ENCODE data around the gene GBX1. TPM values are rescaled to one million over a fixed set of nuclear protein-coding genes. Genes with fewer than 3 reads are reported as not detected.

The GBX1 gene
- total and polyA plus RNA-seq, 11 donors = 0.27 to 0.52 (median 0.34) TPM; not detected in 5

- H3K4me3 ChIP-seq = peak overlapping the region in 1 of 12 donors; percentile 51
- intact Hi-C loops (cut with DNase I) = no loop called here
- peak overlapping the region; percentile 11 to 96 (median 88) for H3K27ac ChIP-seq
- TF ChIP-seq, protein P1, sequence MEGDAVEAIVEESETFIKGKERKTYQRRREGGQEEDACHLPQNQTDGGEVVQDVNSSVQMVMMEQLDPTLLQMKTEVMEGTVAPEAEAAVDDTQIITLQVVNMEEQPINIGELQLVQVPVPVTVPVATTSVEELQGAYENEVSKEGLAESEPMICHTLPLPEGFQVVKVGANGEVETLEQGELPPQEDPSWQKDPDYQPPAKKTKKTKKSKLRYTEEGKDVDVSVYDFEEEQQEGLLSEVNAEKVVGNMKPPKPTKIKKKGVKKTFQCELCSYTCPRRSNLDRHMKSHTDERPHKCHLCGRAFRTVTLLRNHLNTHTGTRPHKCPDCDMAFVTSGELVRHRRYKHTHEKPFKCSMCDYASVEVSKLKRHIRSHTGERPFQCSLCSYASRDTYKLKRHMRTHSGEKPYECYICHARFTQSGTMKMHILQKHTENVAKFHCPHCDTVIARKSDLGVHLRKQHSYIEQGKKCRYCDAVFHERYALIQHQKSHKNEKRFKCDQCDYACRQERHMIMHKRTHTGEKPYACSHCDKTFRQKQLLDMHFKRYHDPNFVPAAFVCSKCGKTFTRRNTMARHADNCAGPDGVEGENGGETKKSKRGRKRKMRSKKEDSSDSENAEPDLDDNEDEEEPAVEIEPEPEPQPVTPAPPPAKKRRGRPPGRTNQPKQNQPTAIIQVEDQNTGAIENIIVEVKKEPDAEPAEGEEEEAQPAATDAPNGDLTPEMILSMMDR (IDR thresholded peaks at IDR 0.05) = no peak
- TF ChIP-seq POLR2A (IDR thresholded peaks at IDR 0.05) = no peak
- ATAC-seq = peak in 2 of 4 donors; percentile 7 to 8
- H3K9me3 ChIP-seq = no peaks in the 10 kb centered on the region
- peaks cover 0 to 22% (median 0%) of the 10 kb centered on the region in 12 donors for H3K4me1 ChIP-seq
- H3K27me3 ChIP-seq = no peaks in the 10 kb centered on the region
- 35 to 57% (median 43%) methylated on average over 4 to 5 of the region's 5 CpGs for WGBS, 4 donors
- no peaks in the 10 kb centered on the region for H3K36me3 ChIP-seq
- no peak for DNase-seq
These were observed 20.7 kb upstream of the GBX1 start for GRCh38 chr7:151188252-151188542.

- WGBS, 4 donors = 49 to 65% (median 54%) methylated on average over 12 to 22 of the region's 22 CpGs
- no peak for TF ChIP-seq POLR2A (IDR thresholded peaks at IDR 0.05)
- TF ChIP-seq, protein P1 (IDR thresholded peaks at IDR 0.05) = no peak
- Histone ChIP-seq H3K27me3 (no peaks in the 10 kb centered on the region), H3K4me1 (peaks cover 0 to 22% (median 0%) of the 10 kb centered on the region in 12 donors), H3K4me3 (peak overlapping the region; percentile 3 to 52 (median 40)), H3K9me3 (no peaks in the 10 kb centered on the region), H3K27ac (peak overlapping the region; percentile 28 to 96 (median 88)), H3K36me3 (no peaks in the 10 kb centered on the region)
- peak; percentile 84 to 92 (median 87) for ATAC-seq
- DNase-seq = peak; percentile 65 to 87 (median 71)
- intact Hi-C loops (cut with DNase I) = loop anchor here in 1 of 10 donors (2.0 kb wide), 1 partner anchor 45 kb away; the partner anchor contains the start of gene CHPF2
These were observed 20.1 kb upstream of the GBX1 start for GRCh38 chr7:151187409-151188251.

DNA sequence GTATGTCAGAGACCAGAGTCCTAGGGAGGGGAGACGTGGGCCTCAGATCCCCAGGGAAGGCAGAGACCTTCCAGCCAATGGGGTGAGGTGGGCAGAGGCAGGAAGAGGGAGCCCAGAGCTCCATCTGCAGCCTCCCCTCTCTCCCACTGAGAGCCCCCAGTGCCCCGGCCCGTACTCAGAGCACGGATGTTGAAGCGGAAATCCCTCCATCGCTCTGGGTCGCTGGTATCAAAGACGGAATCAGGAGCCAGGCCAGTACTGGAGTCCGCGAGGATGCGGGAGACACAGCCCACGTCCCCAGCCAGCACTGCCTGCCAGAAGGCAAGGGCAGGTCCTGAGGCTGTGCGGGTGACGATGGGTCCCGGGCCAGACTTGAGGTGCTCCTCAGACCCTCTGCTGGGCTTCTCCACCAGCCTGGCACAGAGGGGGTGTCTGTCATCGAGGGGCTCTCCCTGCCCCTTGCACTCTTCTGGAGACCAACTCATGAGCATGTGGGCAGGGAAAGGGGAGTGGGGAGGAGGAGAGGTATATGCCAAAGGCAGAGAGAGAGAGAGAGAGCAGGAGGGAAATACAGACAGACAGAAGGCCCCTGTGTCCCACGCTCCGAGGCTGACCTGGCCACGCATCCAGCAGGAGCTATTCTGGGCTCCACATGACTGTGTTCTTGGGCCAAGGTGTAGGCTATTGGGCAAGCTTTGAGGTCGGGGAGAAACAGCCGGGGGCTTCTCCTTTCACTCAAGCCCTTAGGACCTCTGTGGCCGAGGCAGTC is 19.3 kb upstream of the GBX1 start, which contains the start of gene ASB10:
Gene ASB10 (minus strand): TSS at position 611 of the 769 bp plus-strand sequence. CDS start 120 bp downstream, at position 491.
- peak within 1 kb of the TSS; percentile 28 to 96 (median 88) for H3K27ac ChIP-seq
- intact Hi-C loops (cut with DNase I) = loop anchor here in 1 of 10 donors (2.0 kb wide), 1 partner anchor 46 kb away; the partner anchor contains the start of gene CHPF2
- WGBS, 4 donors = 39 to 57% (median 46%) methylated on average over 17 to 22 of the region's 22 CpGs
- no peaks in the 10 kb centered on the region for H3K27me3 ChIP-seq
- ATAC-seq = peak; percentile 77 to 86 (median 85)
- H3K4me3 ChIP-seq = peak within 1 kb of the TSS; percentile 23 to 52 (median 40)
- TF ChIP-seq POLR2A (IDR thresholded peaks at IDR 0.05) = no peak
- TF ChIP-seq, protein P1 (IDR thresholded peaks at IDR 0.05) = no peak
- no peaks in the 10 kb centered on the region for H3K36me3 ChIP-seq
- no peaks in the 10 kb centered on the region for H3K9me3 ChIP-seq
- peaks cover 0 to 22% (median 0%) of the 10 kb centered on the region in 12 donors for H3K4me1 ChIP-seq
- peak; percentile 46 to 77 (median 60) for DNase-seq

Measured in heart left ventricle (tissue), 16 donors.